ENCODE results near the gene VDAC1.

DNA sequence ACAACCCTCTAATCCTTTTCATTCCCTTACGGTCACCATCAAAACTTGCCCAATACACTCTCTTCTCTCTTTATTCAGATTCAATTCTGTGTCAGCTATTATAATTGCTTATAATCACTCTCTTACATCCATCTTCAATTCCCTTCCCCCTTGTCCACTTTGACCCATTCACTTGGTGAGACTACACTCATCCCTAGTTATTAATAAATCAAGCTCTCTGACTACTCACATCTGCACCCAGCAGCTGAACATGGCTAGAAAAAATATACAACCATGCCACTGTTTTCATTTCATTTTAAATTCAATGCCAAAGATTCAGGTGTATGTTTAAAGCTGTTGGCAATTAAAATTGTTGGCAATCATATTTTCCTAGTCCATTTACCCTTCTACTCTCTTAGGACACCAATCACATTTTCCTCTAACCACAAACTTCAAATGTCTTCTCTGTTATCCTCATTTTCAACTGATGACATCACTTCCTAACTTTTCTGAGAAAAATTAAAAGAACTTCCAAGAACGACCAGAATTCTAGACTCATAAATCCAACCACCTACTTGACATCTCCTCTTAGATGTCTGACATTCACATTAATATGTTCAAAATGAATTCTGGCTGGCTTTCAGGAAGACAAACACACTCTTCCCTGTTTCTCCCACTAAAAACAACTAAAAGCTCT lies 41.8 kb downstream of the VDAC1 start:
- TF ChIP-seq POLR2A (IDR thresholded peaks at IDR 0.05; ENCODE audit: low read length) (no peak), GATA1 (IDR thresholded peaks at IDR 0.05; ENCODE audit: low read depth, low read length) (no peak)
